ENCODE data around the gene RGP1.

DNA sequence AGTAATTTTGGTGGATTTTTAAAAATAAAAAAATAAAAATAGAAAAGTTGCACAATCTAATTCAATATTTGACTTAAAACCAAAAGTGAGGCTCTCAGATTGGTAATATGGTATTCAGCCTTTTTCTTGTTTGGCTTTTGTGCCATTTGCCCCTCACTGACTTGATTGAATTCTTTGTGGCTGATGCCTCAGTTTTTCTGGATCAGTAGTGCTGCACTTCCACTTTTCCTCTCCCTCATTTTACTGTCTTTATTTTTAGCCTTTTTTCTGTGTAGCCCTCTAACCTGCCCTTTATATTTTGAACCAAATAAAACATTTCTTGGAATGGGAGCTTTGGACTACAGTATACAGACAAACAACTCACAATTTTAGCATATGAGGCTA is 8.8 kb downstream of the RGP1 start:
- TF ChIP-seq POLR2A (IDR thresholded peaks at IDR 0.05) (no peak), POLR2AphosphoS5 (IDR thresholded peaks at IDR 0.05; ENCODE audit: insufficient read depth in 1 of 2, low read depth in 1 of 2) (no peak)
- TF ChIP-seq, protein P1, sequence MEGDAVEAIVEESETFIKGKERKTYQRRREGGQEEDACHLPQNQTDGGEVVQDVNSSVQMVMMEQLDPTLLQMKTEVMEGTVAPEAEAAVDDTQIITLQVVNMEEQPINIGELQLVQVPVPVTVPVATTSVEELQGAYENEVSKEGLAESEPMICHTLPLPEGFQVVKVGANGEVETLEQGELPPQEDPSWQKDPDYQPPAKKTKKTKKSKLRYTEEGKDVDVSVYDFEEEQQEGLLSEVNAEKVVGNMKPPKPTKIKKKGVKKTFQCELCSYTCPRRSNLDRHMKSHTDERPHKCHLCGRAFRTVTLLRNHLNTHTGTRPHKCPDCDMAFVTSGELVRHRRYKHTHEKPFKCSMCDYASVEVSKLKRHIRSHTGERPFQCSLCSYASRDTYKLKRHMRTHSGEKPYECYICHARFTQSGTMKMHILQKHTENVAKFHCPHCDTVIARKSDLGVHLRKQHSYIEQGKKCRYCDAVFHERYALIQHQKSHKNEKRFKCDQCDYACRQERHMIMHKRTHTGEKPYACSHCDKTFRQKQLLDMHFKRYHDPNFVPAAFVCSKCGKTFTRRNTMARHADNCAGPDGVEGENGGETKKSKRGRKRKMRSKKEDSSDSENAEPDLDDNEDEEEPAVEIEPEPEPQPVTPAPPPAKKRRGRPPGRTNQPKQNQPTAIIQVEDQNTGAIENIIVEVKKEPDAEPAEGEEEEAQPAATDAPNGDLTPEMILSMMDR (IDR thresholded peaks at IDR 0.05) = no peak

Measured in vagina (tissue), 2 donors.